CD4-positive, alpha-beta T cell treated with Interleukin-4 for 4 hours (primary cell): Measurements from ENCODE around the gene GRIN2A.

Source experiments
- DNase-seq: peaks from one replicate; pipeline ENCODE4 v3.0.0-alpha.2; 2020

Gene GRIN2A

DNA sequence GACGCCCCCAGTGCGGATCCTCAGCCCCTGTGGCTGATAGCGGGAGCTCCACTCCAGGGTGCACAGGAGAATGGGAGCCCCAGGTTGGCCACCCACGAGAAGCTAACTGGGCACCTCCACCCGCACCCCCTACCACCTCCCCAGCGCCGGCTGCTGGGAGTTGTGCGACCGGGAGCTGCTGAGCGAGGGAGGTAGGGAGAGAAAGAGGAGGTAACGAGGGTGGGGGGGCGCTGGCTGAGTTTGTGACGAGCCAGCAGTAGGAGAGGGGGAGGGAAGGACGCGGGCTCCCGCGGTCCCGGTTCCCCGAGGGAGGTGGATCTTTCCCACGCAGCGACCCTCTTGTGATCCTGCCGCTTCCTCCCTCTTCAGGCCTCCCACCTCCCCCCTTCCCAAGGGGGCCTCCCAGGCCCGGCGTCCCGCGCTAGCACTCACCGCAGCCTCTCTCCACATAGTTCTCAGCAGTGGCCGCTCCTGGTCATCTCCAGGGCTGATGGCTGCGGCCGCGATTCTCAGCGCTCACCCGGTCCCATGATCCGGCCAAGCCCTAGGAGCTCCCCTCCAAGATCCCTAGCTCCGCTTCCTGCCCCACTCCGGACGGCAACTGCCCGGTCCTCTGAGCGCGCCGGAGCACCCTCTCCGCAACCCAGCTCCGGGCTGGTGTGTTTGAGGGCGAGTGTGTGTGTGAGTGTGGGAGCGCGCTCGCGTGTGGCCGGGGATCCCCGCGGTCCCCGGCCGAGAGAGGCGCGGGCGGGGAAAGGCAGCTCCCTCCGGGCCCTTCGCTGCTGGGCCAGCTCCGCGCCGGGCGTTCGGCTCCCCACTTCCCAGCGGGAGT is at the start of gene GRIN2A:
TSS of gene GRIN2A (minus strand) at position 207 of the 832 bp plus-strand sequence. CDS start 2,017 bp downstream, outside the sequence.
- DNase-seq, result no peak

DNA sequence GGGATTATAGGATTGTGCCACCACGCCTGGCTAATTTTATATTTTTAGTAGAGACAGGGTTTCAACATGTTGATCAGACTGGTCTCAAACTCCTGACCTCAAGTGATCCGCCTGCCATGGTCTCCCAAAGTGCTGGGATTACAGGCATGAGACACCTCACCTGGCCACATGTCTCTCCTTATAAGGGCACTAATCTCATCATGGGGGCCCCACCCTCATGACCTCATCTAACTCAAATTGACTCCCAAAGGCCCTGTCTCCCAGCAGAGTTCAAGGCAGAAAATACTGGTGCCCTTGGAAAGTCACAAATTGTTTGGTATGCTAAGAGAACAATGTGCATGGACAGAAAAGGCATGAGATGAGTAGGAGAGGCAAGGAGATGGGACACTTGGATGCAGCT is 49.3 kb upstream of the GRIN2A start:
- no peak for DNase-seq

DNA sequence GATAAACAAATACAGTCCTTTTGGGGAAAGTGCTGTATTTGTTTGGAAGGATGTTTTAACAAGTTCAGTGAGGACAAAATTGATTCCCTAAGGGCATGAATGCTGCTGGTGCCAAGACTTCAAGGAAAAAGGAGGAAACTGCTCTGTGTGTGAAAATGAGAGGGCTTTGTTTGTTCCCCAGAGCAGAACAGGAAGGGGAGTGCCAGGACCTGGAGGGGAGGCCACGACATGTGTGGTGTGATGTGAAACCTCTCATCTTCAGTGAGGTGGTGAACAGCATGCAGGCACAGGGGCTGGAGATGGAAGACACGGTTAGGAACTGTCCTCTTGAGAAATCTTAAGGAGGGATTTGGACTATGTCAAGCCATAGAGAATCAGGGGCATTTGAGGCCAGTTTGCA is 46.6 kb upstream of the GRIN2A start:
- DNase-seq, result no peak

DNA sequence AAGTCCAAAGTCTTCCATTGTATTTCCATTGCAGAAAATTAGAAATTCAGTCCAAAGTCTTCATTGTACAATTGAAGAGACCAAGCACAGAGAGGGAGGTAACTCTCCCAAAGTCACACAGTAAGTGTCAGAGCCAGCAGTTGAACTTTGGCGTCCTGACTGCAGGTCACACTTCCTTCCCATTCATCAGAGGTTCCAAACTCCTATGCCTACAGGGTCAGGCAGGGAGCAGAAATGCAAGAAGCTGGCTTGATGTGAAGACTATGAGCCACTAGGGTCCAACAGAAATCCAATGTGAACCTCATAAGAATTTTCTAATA is 44.7 kb upstream of the GRIN2A start:
- DNase-seq, result no peak

DNA sequence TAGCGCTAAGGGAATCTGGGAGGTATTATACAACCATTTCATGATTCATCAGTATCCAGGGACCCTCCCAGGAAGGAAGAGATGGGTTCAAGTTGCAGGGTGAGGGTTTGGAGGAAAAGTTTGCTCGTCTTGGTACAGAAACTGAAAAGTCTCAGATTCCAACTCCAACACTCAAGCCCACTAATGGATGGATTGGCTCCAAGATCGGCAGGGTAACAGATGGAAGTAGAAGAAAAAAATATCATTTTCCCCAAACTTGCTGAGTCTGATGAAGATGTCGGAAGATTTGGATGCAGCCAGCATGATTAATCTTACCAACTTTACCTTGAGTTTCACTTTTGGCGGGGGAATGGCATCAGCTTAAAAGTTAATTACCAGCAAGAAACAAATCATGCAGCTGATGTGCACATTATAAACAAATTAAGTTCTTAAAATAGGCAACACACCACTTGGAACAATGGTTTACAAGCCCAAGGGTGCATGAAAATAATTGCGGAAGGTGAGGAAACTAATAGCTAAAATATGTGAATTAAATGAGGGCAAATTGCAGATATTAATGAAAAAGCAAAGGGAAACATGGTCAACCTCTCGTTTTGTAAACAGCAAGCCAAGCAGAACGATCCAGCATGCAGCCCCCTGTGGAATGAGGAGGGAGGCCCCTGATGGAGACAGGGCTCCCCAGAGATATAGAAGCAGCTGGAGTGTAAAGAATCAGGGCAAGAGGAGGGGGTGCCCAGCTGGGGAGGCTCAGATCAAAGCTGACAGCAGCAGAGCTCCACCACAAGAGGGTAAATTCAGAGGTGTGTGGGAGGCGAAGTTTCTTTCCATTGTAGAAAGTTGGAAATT is 44.1 kb upstream of the GRIN2A start:
- no peak for DNase-seq

DNA sequence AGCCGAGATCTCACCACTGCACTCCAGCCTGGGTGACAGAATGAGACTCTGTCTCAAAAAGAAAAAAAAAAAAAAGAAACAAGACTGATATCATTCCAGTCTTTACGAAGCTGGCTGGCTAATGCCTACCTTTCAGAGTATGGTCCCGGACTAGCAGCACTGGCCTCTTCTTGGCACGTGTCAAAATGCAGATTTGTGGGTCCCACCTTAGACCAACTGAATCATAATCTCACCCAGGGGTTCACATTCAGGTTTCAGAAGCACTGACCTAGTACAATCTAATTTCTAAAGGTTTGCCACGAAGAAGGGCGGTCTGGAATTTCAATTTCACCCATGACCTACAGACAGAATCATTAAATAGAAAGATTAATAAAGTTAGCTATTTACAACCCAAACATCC is 43.4 kb upstream of the GRIN2A start:
- DNase-seq, result no peak

DNA sequence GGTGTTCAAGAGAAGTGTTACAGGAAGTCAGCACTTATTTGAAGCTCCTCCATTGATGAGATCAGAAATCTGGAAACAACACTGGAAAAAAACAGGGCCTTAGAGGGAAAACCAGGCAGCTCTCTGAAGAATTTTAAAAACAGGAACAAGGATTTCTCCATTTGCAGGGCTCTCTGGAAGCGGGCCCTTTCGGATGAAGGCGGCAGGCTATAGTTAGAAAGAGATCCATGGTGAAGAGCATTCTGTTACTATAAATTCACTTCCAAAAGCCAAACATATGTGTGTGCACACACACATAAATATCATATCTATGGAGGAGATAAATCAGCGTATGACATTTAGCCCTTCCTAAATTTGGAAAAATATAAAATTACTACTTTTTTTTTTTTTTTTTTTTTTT is 42.6 kb upstream of the GRIN2A start:
- no peak for DNase-seq

DNA sequence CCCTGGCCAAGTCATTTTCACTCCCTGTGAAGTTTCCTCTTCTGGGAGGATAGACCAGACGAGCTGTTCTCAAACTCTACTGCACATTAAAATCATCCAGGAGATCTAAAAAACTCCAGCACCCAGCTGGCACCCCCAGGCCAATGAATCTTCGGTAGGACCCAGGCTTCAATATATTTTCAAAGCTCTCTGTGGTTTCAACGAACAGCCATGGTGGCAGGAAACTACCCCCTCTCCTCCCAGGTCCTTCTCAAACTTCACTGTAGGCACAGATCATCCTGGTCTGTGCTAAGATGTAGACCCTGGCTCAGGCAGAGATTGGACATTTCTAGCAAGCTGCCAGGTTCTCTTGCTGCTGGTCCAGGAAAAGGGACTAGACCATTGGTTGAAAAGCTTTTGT is 38.7 kb upstream of the GRIN2A start:
- DNase-seq, result no peak

DNA sequence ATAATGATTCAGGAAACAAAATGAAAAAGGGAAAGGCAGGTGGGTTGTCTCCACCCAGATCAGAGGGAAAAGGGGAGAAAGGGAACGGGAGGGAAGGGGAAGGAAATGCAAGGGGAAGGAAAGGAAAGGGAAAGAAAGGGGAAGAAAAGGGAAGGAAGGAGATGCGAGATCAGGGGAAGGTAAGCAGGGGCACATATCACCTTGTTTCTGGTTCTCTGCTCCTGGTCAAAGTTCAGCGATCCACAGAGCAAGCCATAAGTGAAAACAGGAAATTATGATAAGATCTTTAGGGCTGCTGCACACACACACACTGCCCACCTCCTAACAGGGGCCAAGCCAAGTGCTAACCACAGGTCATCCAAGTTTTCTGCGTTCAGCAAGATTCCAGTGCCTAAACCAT is 37.5 kb upstream of the GRIN2A start:
- no peak for DNase-seq

DNA sequence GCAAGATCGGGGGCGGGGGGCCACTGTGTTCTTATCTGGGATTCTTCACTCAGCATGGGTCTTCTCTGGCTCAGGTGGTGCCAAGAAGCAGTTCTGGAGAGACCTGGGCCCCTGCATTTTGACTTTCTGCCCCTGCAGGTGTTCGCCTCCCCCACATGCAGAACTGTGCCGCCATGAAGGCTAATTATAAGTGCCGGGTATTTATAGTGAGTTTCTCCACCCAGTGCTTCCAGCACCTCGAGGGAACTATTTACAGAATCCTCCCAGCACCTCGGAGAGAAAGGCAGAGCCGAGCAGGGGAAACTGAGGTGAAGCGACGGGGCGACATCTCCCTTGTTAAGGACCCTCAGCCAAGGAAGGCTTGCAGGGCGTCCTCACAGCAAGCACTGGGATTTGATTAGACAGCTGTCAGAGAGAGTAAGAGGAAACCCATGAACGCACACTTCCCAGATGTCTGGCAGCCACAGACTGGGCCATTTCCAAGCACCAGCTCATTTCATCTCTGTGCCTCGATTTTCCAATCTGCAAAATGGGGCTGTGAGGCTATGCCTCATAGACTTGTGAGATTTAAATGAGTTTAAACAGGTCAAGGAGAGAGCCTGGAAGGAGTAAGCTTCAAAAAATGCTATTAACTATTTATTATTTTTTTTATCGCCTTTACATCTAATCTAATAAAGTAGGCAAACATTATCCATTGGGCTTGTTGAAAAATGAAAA is 36.4 kb upstream of the GRIN2A start:
- no peak for DNase-seq

DNA sequence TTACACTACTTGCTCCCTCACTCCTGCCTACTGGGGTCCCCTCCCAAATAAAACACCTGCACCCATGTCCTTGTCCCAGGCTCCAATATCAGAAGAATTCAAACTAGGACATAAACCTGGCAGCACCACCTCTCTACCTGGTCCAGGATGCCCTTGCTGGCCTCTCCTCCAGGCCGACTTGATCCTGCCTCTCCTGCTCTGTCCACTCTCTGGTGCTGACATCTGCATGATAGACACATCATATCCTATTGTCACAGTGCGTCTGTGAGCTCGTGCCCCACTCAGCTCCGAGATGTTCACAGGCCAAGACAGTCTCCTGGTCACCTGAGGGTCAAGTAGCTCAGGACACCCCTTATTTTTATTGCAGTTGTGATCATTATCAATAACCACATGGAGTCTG is 31.5 kb upstream of the GRIN2A start:
- no peak for DNase-seq

DNA sequence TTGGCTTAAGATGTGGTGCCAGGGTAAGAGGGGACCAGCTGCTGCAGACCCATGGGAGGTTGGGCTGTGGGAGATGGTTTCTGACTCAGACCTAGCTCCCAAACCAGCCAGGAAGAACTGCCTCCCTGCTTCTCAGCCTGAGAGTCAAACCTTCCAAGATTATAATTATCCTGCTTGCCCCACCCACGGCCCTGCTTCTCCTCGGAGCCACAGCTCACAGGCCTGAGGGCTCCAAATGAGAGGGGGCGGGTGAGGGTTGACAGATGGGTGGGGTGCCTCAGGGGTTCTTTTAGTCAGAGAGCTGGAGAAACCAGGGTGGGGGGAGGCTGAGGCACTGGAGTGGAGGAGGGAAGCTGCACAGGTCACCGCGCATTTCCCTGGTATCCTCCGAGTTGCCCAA is 28.7 kb upstream of the GRIN2A start:
- DNase-seq, result no peak

DNA sequence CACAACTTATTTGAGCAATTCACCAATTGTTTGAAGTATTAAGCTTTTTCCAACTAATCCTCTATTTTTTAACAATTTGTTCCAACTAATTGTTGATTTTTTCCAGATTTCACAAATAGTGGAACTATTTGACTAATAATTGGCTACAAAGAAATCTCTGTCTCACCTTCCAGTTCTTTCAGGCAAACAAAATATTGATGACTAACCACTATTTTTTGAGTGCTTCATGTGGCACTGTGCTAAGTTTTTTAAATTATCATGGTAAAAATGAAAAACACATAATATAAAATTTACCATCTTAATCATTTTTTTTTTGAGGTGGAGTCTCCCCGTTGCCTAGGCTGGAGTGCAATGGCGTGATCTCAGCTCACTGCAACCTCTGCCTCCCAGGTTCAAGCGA is 24.6 kb upstream of the GRIN2A start:
- no peak for DNase-seq

DNA sequence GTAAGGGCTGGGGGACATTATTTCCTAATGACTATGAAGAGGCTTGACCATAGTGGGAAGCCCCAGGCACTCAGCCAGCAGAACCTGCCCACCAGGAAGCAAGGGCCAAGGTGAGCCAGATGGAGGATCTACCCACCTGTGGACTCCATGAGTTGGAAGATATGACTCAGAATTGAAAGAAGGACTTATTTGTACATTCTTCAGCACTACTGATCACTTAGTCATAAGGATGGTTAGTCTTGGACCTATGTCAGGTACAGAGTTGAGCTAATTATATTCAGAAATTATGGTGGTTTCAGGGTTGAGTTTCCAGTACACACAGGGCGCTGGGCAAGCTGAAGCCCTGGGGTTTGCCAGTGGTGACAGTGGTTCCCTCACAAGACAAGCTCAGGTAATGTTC is 24.0 kb upstream of the GRIN2A start:
- DNase-seq, result no peak

DNA sequence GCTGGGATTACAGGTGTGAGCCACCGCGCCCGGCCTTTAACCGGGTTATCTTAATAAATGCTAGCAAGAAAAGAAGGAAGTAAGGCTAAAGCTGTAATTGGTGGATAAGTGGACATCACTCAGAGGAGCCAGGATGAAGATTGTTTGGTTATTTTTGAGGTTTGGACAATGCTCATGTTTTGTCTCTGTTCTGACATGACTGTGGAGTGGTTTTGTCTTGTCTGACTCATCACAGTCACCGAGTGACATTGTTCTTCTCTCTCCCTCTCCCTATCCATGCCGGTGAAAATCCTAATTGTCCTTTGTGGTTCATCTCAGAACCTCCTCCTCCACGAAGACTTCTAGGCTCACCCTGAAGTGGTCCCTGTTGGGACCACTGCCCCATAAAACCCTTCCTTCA is 23.5 kb upstream of the GRIN2A start:
- DNase-seq, result no peak

DNA sequence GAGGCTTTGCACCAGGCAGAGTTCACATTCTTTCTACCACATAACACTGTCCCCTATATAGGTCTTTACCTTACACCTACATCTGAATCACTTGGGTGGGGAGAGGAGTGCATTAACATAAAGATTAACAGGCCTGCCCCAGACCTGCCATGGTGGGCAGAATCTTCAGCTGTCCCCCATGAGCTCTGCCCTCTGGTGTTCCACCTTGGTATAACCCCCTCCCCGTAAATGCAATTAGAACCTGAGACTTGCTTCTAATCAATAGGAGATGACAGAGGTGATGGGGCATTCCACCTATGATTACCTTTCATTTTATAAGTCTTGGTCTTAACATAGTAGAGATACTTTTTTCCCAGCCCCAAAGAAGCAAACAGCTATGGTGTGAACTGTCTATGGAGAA is 20.4 kb upstream of the GRIN2A start:
- no peak for DNase-seq

DNA sequence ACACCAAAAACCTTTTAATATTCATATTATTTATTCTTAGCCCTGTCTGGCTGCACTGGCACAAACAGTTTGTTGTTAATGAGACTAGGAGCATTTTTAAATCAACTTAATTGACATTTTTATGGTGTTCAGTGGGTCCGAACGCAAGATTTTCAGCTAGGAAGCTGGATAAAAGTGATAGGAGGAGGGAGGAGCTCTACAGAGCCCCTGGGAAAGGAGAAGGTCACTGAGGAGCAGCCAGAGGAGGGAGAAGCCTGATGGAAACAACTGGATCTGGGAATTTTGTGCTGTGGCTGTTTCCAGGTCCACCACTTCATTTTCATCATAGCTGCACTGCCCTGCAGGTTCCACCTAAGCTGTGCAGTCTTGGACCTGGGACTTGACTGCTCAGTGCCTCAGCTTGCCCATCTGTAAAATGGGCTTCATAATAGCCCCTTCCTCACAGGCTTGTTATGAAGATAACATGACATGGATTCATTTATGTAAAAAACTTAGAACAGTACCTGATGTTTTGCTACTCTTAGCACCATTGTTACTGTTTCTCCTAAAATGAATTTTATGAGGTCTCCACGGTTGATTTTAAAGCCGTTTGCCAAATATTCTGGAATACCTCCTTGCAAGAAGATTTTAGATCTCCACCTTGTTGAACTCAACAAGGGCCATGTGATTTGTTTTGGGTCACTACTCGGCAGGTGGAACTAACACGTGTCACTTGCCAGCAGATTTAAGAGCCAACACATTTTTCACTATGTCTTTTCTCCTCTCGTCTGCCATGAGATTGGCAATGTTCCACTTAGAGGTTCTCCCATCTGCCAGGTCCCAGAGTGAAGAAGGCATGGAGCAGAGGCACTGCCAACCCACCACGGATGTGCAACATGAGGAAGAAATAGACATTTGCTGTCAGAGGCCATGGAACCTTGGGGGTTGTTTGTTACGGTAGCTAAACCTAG is 18.7 kb upstream of the GRIN2A start:
- no peak for DNase-seq

DNA sequence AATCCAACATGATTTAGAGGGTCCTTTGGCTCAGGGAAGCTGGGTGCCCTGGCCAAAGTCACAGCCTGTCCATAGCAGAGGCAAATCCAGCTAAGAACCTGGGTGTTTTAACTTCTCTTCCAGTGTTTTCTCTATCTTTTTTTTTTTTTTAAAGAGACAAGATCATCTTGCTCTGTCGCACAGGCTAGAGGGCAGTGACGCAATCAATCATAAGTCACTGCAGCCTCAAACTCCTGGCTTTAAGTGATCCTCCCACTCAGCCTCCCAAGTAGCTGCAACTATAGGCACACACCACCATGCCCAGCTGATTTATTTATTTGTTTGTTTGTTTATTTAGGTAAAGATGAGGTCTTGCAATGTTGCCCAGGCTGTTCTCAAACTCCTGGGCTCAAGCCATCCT is 14.8 kb upstream of the GRIN2A start:
- DNase-seq, result no peak

DNA sequence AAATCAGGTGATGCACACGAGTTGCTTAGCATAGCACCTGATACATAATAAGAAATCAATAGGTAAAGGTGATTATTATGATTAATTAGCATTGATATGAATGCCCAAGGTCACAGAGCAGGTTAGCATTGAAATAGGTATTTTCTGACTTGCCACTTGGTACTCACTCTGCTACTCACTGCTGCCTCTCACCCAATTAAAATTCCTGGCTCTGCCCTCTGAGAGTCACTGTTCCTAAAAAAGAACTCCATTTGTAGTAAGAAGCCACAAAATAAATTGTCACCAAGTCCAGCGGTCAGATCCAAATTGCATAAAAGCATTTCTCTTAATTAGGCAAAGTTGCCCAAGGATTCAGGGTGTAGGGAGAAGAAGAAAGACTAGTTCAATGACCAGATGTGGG is 8.9 kb upstream of the GRIN2A start:
- DNase-seq, result no peak

DNA sequence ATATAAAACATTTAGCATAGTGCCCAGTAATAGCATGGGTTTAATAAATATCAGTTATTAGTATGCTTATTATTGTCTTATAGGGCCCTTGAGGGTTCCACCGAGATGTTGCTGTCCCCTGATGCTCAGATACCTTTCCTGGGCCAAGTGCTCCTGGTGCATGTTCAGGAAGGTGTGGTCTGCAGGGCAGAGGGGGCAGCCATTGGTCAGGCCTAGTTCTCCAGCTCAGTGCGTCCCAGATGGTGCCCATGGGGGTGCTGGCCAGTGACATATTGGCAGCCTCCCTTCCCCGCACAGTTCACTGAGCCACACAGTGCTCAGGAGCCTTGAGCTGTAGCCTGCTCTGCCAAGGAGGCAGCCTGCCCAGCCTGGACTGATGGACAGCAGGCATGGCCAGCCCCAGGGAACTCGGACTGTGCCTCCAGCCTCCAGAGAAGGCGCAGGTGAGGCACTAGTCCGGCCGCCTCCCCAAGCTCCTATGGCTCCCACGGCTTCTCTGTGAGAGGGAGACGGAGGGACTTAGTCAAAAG is 7.7 kb upstream of the GRIN2A start:
- no peak for DNase-seq

DNA sequence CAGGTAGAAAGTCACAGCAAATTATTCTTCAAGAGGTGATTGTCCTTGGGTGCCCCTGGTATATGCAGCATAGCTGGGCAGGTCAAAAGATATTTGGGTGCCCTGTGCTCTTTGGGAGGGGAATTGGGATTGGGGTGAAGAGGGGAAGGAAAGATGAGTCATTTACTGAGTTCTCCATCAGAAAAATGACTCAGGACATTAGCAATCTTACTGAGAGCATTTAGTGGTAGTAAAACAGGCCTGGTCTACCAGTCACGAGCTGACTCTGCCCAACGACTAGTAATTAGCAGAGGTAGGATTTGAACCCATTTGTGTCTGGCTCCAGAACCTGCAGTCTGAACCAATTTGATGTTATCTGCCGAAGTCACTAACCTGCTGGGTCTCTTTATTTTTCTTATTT is 6.0 kb upstream of the GRIN2A start:
- DNase-seq, result no peak
